Adrenal gland (tissue), 5 donors: ENCODE results near the gene GOLPH3.

Source experiments
- CTCF ChIP-seq, 6 experiments: fragments of 450-650 bp in 4 of 6; fragments of 200-600 bp in 2 of 6; sonication (generic) in 1 of 6; IDR thresholded peaks; 1 replicate in 5 of 6; 2 replicates in 1 of 6; pipeline versions ENCODE4 v1.5.1 to v1.8.0; 2016 to 2021; ENCODE audit warnings: antibody characterized with exemption in 6 of 6, mild to moderate bottlenecking in 2 of 6, moderate library complexity in 1 of 6
- POLR2A ChIP-seq, 2 donors: fragments of 450-650 bp; IDR thresholded peaks; one replicate each; pipeline ENCODE4 v1.6.1; 2017; ENCODE audit warnings: antibody characterized with exemption in 2 of 2, mild to moderate bottlenecking in 2 of 2, moderate library complexity in 1 of 2
- donor health status: DM: no; HTN: no; CAD: no.

GRCh38 chr5:32202394-32202793, 28.3 kb upstream of the GOLPH3 start:
- TF ChIP-seq CTCF (IDR thresholded peaks at IDR 0.05), result no peak
- TF ChIP-seq POLR2A (IDR thresholded peaks at IDR 0.05), result no peak
